ENCODE results near the gene STARD5. TPM values are rescaled to one million over a fixed set of nuclear protein-coding genes. Genes with fewer than 3 reads are reported as not detected.

STARD5 gene
- total and polyA plus RNA-seq, 2 experiments from 2014 or later = 7.2 to 12.1 TPM

GRCh38 chr15:81303244-81304225 lies 20.4 kb downstream of the STARD5 start:
- H2AFZ ChIP-seq = no peak overlapping the region
- DNase-seq = no peak
- 79 to 84% methylated on average over 9 of the region's 9 CpGs for WGBS, 2 experiments (ENCODE audit: low coverage in 1 of 2, low lambda C conversion rate in 2 of 2, missing lambda C conversion rate in 2 of 2)

GRCh38 chr15:81302701-81303109 lies 21.2 kb downstream of the STARD5 start:
- Histone ChIP-seq H3K9me2 (ENCODE audit: insufficient read depth) (no peaks in the 10 kb centered on the region), H3K4me3 (no peak overlapping the region), H3K27ac (no peak overlapping the region), H4K20me1 (ENCODE audit: insufficient read depth) (no peaks in the 10 kb centered on the region), H3K4me2 (ENCODE audit: unreplicated experiment) (no peak overlapping the region), H3F3A (ENCODE audit: insufficient read depth) (no peaks in the 10 kb centered on the region), H3K27me3 (replicated peaks; ENCODE audit: insufficient read depth) (no peaks in the 10 kb centered on the region), H3K4me1 (ENCODE audit: insufficient read depth) (peaks cover 4% of the 10 kb centered on the region), H3K9ac (no peak overlapping the region), H3K79me2 (ENCODE audit: insufficient read depth) (no peaks in the 10 kb centered on the region), H3K9me3 (ENCODE audit: low read depth) (no peaks in the 10 kb centered on the region), H2AFZ (no peak overlapping the region), H3K36me3 (ENCODE audit: low read depth) (no peaks in the 10 kb centered on the region)
- in situ Hi-C loops (cut with MboI) = no loop called here
- DNase-seq = no peak
- 87 to 89% methylated on average over 6 of the region's 6 CpGs for WGBS, 2 experiments (ENCODE audit: low coverage in 1 of 2, low lambda C conversion rate in 2 of 2, missing lambda C conversion rate in 2 of 2)
- no peak for TF ChIP-seq EZH2phosphoT487 (IDR thresholded peaks at IDR 0.05; ENCODE audit: insufficient read depth, low read depth)
- no peak for TF ChIP-seq EZH2 (IDR thresholded peaks at IDR 0.05; ENCODE audit: insufficient read depth, poor library complexity, severe bottlenecking)

More at GRCh38 chr15:81303244-81304225, 20.4 kb downstream of the STARD5 start:
- Histone ChIP-seq H3K36me3 (ENCODE audit: low read depth) (no peaks in the 10 kb centered on the region), H3K79me2 (ENCODE audit: insufficient read depth) (no peaks in the 10 kb centered on the region), H3K27ac (no peak overlapping the region), H3K4me1 (ENCODE audit: insufficient read depth) (0 out of 2 replicates have a peak, but pooled peaks cover 7% of the 10 kb centered on the region), H3K9me2 (ENCODE audit: insufficient read depth) (no peaks in the 10 kb centered on the region), H3K4me3 (no peak overlapping the region), H3K9me3 (ENCODE audit: low read depth) (no peaks in the 10 kb centered on the region), H3K9ac (no peak overlapping the region), H3K27me3 (replicated peaks; ENCODE audit: insufficient read depth) (no peaks in the 10 kb centered on the region), H4K20me1 (ENCODE audit: insufficient read depth) (no peaks in the 10 kb centered on the region), H3K4me2 (ENCODE audit: unreplicated experiment) (no peak overlapping the region), H3F3A (ENCODE audit: insufficient read depth) (no peaks in the 10 kb centered on the region)
- in situ Hi-C loops (cut with MboI) = no loop called here
- TF ChIP-seq EZH2 (IDR thresholded peaks at IDR 0.05; ENCODE audit: insufficient read depth, poor library complexity, severe bottlenecking) = no peak
- no peak for TF ChIP-seq EZH2phosphoT487 (IDR thresholded peaks at IDR 0.05; ENCODE audit: insufficient read depth, low read depth)

- in situ Hi-C loops (cut with MboI) = no loop called here
- no peaks in the 10 kb centered on the region for H3K36me3 ChIP-seq (ENCODE audit: low read depth)
- DNase-seq = no peak
- H3K4me1 ChIP-seq (ENCODE audit: insufficient read depth) = peaks cover 12% of the 10 kb centered on the region
- no peaks in the 10 kb centered on the region for H4K20me1 ChIP-seq (ENCODE audit: insufficient read depth)
- H3K79me2 ChIP-seq (ENCODE audit: insufficient read depth) = no peaks in the 10 kb centered on the region
- 81 to 83% methylated on average over 5 of the region's 5 CpGs for WGBS, 2 experiments (ENCODE audit: low coverage in 1 of 2, low lambda C conversion rate in 2 of 2, missing lambda C conversion rate in 2 of 2)
- H3K9me2 ChIP-seq (ENCODE audit: insufficient read depth) = no peaks in the 10 kb centered on the region
- TF ChIP-seq EZH2 (IDR thresholded peaks at IDR 0.05; ENCODE audit: insufficient read depth, poor library complexity, severe bottlenecking) (no peak), EZH2phosphoT487 (IDR thresholded peaks at IDR 0.05; ENCODE audit: insufficient read depth, low read depth) (no peak)
- H3K27ac ChIP-seq = no peak overlapping the region
- H3K4me2 ChIP-seq (ENCODE audit: unreplicated experiment) = no peak overlapping the region
- no peak overlapping the region for H3K9ac ChIP-seq
- no peaks in the 10 kb centered on the region for H3F3A ChIP-seq (ENCODE audit: insufficient read depth)
- H3K27me3 ChIP-seq (replicated peaks; ENCODE audit: insufficient read depth) = no peaks in the 10 kb centered on the region
- no peak overlapping the region for H2AFZ ChIP-seq
- H3K4me3 ChIP-seq = no peak overlapping the region
- H3K9me3 ChIP-seq (ENCODE audit: low read depth) = no peaks in the 10 kb centered on the region
Observed at GRCh38 chr15:81301815-81302399, 22.0 kb downstream of the STARD5 start.

GRCh38 chr15:81301385-81301784 lies 22.6 kb downstream of the STARD5 start:
- no peak for DNase-seq
- WGBS, 2 experiments (ENCODE audit: low coverage in 1 of 2, low lambda C conversion rate in 2 of 2, missing lambda C conversion rate in 2 of 2) = 91 to 95% methylated on average over 4 of the region's 4 CpGs

More at GRCh38 chr15:81301385-81301784, 22.6 kb downstream of the STARD5 start:
- no peak for TF ChIP-seq EZH2 (IDR thresholded peaks at IDR 0.05; ENCODE audit: insufficient read depth, poor library complexity, severe bottlenecking)
- TF ChIP-seq EZH2phosphoT487 (IDR thresholded peaks at IDR 0.05; ENCODE audit: insufficient read depth, low read depth) = no peak
- no peaks in the 10 kb centered on the region for H3K79me2 ChIP-seq (ENCODE audit: insufficient read depth)
- H3K9me2 ChIP-seq (ENCODE audit: insufficient read depth) = no peaks in the 10 kb centered on the region
- no peak overlapping the region for H3K27ac ChIP-seq
- H4K20me1 ChIP-seq (ENCODE audit: insufficient read depth) = no peaks in the 10 kb centered on the region
- no peak overlapping the region for H3K4me3 ChIP-seq
- H3K36me3 ChIP-seq (ENCODE audit: low read depth) = no peaks in the 10 kb centered on the region
- H3K27me3 ChIP-seq (replicated peaks; ENCODE audit: insufficient read depth) = no peaks in the 10 kb centered on the region
- no peak overlapping the region for H2AFZ ChIP-seq
- no peaks in the 10 kb centered on the region for H3K9me3 ChIP-seq (ENCODE audit: low read depth)
- no peak overlapping the region for H3K4me2 ChIP-seq (ENCODE audit: unreplicated experiment)
- peaks cover 13% of the 10 kb centered on the region for H3K4me1 ChIP-seq (ENCODE audit: insufficient read depth)
- H3F3A ChIP-seq (ENCODE audit: insufficient read depth) = no peaks in the 10 kb centered on the region
- in situ Hi-C loops (cut with MboI) = no loop called here
- H3K9ac ChIP-seq = no peak overlapping the region
